ENCODE measurements around the gene GGCX. TPM values are rescaled to one million over a fixed set of nuclear protein-coding genes. Genes with fewer than 3 reads are reported as not detected.

GGCX gene
- total RNA-seq, 1 donor from 2014 or later: 145 TPM

- Mint-ChIP-seq H3K36me3 (ENCODE audit: low read depth, unreplicated experiment) (no peaks in the 10 kb centered on the region), H3K27me3 (ENCODE audit: unreplicated experiment) (peaks cover 5% of the 10 kb centered on the region), H3K4me1 (ENCODE audit: unreplicated experiment) (peaks cover 7% of the 10 kb centered on the region), H3K9me3 (ENCODE audit: unreplicated experiment) (no peaks in the 10 kb centered on the region), H3K4me3 (ENCODE audit: unreplicated experiment) (no peak overlapping the region), H3K27ac (ENCODE audit: unreplicated experiment) (no peak overlapping the region)
- no peak for DNase-seq (ENCODE audit: low spot score)
- TF ChIP-seq, protein P1, sequence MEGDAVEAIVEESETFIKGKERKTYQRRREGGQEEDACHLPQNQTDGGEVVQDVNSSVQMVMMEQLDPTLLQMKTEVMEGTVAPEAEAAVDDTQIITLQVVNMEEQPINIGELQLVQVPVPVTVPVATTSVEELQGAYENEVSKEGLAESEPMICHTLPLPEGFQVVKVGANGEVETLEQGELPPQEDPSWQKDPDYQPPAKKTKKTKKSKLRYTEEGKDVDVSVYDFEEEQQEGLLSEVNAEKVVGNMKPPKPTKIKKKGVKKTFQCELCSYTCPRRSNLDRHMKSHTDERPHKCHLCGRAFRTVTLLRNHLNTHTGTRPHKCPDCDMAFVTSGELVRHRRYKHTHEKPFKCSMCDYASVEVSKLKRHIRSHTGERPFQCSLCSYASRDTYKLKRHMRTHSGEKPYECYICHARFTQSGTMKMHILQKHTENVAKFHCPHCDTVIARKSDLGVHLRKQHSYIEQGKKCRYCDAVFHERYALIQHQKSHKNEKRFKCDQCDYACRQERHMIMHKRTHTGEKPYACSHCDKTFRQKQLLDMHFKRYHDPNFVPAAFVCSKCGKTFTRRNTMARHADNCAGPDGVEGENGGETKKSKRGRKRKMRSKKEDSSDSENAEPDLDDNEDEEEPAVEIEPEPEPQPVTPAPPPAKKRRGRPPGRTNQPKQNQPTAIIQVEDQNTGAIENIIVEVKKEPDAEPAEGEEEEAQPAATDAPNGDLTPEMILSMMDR (IDR thresholded peaks at IDR 0.05; ENCODE audit: unreplicated experiment): no peak
Observed at GRCh38 chr2:85525567-85525966, 35.7 kb downstream of the GGCX start.

DNA sequence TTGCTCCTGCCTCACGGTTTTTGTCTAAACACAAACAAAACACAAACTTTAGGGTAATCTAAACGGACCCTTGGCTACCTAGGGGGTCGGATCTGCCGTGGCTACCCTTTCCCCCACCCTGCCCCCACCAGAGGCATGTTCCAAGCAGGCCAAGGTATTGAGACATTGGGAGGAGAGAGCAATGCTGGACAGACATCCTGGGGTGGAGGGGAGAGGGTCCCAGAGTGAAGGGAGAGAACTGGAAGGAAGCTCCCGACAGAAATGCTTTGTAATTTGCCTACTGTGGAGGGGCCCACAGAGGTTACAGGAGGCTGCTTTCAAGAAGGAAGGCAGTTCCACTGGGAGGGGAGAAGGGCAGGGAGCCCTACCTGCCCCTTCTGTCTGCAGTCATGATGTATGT, 36.3 kb downstream of the GGCX start:
- TF ChIP-seq, protein P1 (IDR thresholded peaks at IDR 0.05; ENCODE audit: unreplicated experiment): no peak
- Mint-ChIP-seq H3K27me3 (ENCODE audit: unreplicated experiment) (peaks cover 2% of the 10 kb centered on the region), H3K36me3 (ENCODE audit: low read depth, unreplicated experiment) (no peaks in the 10 kb centered on the region), H3K4me3 (ENCODE audit: unreplicated experiment) (no peak overlapping the region), H3K9me3 (ENCODE audit: unreplicated experiment) (no peaks in the 10 kb centered on the region), H3K4me1 (ENCODE audit: unreplicated experiment) (peaks cover 7% of the 10 kb centered on the region), H3K27ac (ENCODE audit: unreplicated experiment) (no peak overlapping the region)
- no peak for DNase-seq (ENCODE audit: low spot score)

DNA sequence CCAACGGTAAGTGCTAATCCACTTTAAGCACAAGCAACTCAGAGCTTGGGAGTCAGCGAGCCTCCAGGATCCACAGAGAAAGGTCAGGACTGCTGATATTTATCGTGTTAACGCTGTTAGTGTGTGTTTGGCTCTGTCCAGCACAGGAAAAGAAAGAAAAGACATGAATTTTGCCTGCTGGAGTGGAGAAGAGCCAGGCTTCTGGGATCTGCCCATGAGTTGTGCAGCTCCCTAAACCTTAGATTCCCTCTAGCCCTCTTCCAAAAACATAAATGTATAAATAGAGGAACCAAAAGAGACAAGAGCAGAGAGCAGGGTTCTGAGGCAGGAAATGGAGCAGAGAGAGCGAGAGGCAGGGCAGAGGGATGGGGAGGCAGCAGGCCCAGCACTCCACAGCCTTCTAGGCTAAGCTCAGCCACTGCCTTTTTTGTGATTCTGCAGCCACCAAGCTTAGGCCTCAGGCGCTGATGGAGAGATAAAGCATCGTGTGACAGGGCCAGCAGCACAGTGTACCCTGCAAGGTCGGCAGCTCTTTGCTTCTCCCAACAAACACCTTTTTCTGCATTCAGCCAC, 36.9 kb downstream of the GGCX start:
- Mint-ChIP-seq H3K36me3 (ENCODE audit: low read depth, unreplicated experiment) (no peaks in the 10 kb centered on the region), H3K27me3 (ENCODE audit: unreplicated experiment) (peaks cover 2% of the 10 kb centered on the region), H3K4me1 (ENCODE audit: unreplicated experiment) (peaks cover 7% of the 10 kb centered on the region), H3K27ac (ENCODE audit: unreplicated experiment) (peak overlapping the region; percentile 13), H3K9me3 (ENCODE audit: unreplicated experiment) (no peaks in the 10 kb centered on the region), H3K4me3 (ENCODE audit: unreplicated experiment) (no peak overlapping the region)
- TF ChIP-seq, protein P1 (IDR thresholded peaks at IDR 0.05; ENCODE audit: unreplicated experiment): no peak
- no peak for DNase-seq (ENCODE audit: low spot score)

DNA sequence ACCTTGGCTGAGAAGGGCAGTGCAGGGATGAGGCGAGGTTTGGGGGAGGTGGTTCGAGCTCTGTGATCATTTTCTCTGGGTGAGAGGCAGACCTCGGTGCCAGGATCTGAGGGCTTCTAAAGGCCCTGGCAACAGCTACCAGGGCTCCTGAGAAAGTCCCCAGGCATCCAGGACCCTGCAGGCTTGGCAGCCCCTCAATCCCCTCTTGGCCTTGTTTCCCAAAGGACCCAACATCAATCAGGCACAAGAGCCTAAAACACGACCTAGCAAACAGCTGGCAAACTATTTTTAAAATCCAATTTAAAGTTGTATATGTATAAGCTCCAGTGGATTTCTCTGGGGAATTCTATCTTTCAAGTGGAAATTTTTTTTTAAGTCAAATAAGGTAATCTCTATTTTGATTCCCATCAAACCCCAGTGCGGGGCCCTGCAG, 37.4 kb downstream of the GGCX start:
- Mint-ChIP-seq H3K4me3 (ENCODE audit: unreplicated experiment) (no peak overlapping the region), H3K27me3 (ENCODE audit: unreplicated experiment) (peaks cover 2% of the 10 kb centered on the region), H3K4me1 (ENCODE audit: unreplicated experiment) (peaks cover 7% of the 10 kb centered on the region), H3K27ac (ENCODE audit: unreplicated experiment) (no peak overlapping the region), H3K36me3 (ENCODE audit: low read depth, unreplicated experiment) (no peaks in the 10 kb centered on the region), H3K9me3 (ENCODE audit: unreplicated experiment) (no peaks in the 10 kb centered on the region)
- no peak for DNase-seq (ENCODE audit: low spot score)
- TF ChIP-seq, protein P1 (IDR thresholded peaks at IDR 0.05; ENCODE audit: unreplicated experiment): no peak

DNA sequence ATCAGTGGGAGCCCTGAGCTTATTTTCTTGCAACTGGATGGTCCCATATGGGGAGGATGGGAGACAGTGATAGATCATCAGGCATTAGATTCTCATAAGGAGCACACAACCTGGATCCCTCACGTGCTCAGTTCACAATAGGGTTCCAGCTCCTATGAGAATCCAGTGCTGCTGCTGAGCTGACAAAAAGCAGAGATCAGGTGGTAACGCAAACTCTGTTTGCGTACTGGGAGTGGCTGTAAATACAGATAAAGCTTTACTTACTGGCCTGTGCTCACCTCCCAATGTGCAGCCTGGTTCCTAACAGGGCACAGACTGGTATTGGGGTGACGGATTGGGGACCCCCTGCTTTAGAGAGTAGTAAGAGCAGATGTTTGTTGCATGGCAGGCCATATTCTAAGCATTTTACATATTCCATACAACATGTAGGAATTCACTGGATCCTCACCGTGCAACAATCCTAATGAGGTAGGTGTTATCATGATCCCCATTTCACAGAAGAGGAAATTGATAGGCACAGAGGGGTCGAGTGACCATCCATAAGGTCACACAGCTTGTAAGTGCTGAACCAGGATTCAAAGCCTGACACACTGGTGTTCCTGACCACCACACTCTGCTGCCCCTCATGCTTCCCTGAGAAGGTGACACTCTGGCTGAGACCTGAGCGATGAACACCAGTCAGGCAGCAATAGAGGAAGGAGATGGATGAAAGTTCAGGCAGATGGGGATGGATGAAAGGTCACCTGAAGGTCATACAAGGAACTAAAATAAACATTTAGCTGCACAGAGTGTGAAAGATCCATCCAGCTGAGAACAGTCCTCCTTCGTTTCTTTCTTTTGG, 38.0 kb downstream of the GGCX start:
- DNase-seq (ENCODE audit: low spot score): no peak
- TF ChIP-seq, protein P1 (IDR thresholded peaks at IDR 0.05; ENCODE audit: unreplicated experiment): no peak
- no peak overlapping the region for H3K4me3 Mint-ChIP-seq (ENCODE audit: unreplicated experiment)
- H3K27me3 Mint-ChIP-seq (ENCODE audit: unreplicated experiment): peaks cover 3% of the 10 kb centered on the region
- H3K4me1 Mint-ChIP-seq (ENCODE audit: unreplicated experiment): peaks cover 7% of the 10 kb centered on the region
- no peaks in the 10 kb centered on the region for H3K9me3 Mint-ChIP-seq (ENCODE audit: unreplicated experiment)
- no peak overlapping the region for H3K27ac Mint-ChIP-seq (ENCODE audit: unreplicated experiment)
- H3K36me3 Mint-ChIP-seq (ENCODE audit: low read depth, unreplicated experiment): no peaks in the 10 kb centered on the region
